OCI-LY7 (cell line): Measurements from ENCODE around the gene RGCC.

Experiments
- EZH2phosphoT487 ChIP-seq: fragments of 200-600 bp; sonication (generic); IDR thresholded peaks from 2 replicates; pipeline ENCODE4 v1.6.1; 2018; ENCODE audit warnings: low read depth, borderline replicate concordance, mild to moderate bottlenecking, mixed run types, antibody characterized with exemption, low read length, moderate library complexity, mixed read lengths
- TF ChIP-seq, protein P1 (sequence below): fragments of 200-600 bp; sonication (generic); conservative IDR thresholded peaks from 2 replicates; pipeline ENCODE4 v1.5.1; 2014; ENCODE audit warnings: mild to moderate bottlenecking, antibody characterized with exemption, low read length, moderate library complexity, mixed read lengths

DNA sequence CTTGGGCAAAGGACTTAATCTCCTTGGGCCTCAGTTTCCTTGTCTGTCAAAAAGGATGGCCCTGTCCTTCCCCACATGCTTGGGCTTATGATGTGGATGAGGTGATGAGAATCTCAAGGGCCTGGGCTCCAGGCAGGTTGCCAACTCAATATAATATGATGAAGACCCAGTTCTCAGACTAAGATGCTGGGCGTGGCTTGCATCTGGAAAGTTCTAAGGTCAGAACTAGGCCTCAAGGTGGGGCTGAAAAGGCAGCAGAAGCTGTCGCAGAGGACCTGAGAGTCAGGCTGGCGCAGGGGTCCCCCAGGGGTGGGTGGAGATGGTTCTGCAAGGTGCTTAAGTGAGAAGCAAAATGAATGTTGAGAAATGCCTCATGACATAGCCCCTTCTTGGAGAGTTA lies 58.8 kb downstream of the RGCC start:
- TF ChIP-seq, protein P1, sequence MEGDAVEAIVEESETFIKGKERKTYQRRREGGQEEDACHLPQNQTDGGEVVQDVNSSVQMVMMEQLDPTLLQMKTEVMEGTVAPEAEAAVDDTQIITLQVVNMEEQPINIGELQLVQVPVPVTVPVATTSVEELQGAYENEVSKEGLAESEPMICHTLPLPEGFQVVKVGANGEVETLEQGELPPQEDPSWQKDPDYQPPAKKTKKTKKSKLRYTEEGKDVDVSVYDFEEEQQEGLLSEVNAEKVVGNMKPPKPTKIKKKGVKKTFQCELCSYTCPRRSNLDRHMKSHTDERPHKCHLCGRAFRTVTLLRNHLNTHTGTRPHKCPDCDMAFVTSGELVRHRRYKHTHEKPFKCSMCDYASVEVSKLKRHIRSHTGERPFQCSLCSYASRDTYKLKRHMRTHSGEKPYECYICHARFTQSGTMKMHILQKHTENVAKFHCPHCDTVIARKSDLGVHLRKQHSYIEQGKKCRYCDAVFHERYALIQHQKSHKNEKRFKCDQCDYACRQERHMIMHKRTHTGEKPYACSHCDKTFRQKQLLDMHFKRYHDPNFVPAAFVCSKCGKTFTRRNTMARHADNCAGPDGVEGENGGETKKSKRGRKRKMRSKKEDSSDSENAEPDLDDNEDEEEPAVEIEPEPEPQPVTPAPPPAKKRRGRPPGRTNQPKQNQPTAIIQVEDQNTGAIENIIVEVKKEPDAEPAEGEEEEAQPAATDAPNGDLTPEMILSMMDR, result no peak
- no peak for TF ChIP-seq EZH2phosphoT487
